CD14-positive monocyte (primary cell): Measurements from ENCODE around the gene TMCC3. TPM values are rescaled to one million over a fixed set of nuclear protein-coding genes. Genes with fewer than 3 reads are reported as not detected.

ENCODE experiments used
- DNase-seq, 3 donors: peaks; one replicate each; pipeline ENCODE4 v3.0.0-alpha.2; 2011 to 2022
- H2AFZ ChIP-seq: 2 replicates; pipeline ENCODE4 v1.6.0; 2012; ENCODE audit warnings: mild to moderate bottlenecking, low read depth, low read length, inconsistent platforms; ENCODE audit not compliant: insufficient read depth, poor library complexity, severe bottlenecking
- H3K27ac ChIP-seq, 2 donors: 1 replicate in 1 of 2; 2 replicates in 1 of 2; pipeline ENCODE4 v1.5.1; 2012 to 2013; ENCODE audit warnings: low read length in 2 of 2, control low read depth in 1 of 2, inconsistent platforms in 1 of 2, low read depth in 1 of 2, mild to moderate bottlenecking in 1 of 2
- H3K27me3 ChIP-seq, 2 donors: one replicate each; pipeline versions ENCODE4 v1.6.0 to v1.6.1; 2011 to 2013; ENCODE audit warnings: low read length in 2 of 2; ENCODE audit not compliant: control insufficient read depth in 2 of 2, insufficient read depth in 2 of 2
- H3K36me3 ChIP-seq, 2 donors: replicated peaks in 1 of 2; 1 replicate in 1 of 2; 2 replicates in 1 of 2; pipeline versions ENCODE4 v1.5.1 to v1.6.1; 2012 to 2013; ENCODE audit warnings: low read length in 2 of 2, control low read depth in 1 of 2, inconsistent platforms in 1 of 2, mild to moderate bottlenecking in 1 of 2; ENCODE audit not compliant: insufficient read depth in 2 of 2, control insufficient read depth in 1 of 2
- H3K4me1 ChIP-seq, 2 donors: 1 replicate in 1 of 2; 2 replicates in 1 of 2; pipeline versions ENCODE4 v1.5.1 to v1.6.1; 2012 to 2013; ENCODE audit warnings: low read length in 2 of 2, control low read depth in 1 of 2, inconsistent platforms in 1 of 2, mild to moderate bottlenecking in 1 of 2, moderate library complexity in 1 of 2; ENCODE audit not compliant: insufficient read depth in 2 of 2, control insufficient read depth in 1 of 2
- H3K4me2 ChIP-seq: replicated peaks from 2 replicates; pipeline ENCODE3; 2012; ENCODE audit warnings: low read length, moderate library complexity, mild to moderate bottlenecking; ENCODE audit not compliant: poor library complexity, severe bottlenecking; ENCODE audit errors: extremely low read depth
- H3K4me3 ChIP-seq, 3 experiments: fragments of 200-600 bp in 1 of 3; sonication (generic) in 1 of 3; replicated peaks in 1 of 3; 1 replicate in 2 of 3; 2 replicates in 1 of 3; pipeline ENCODE4 v1.5.1; 2011 to 2013; ENCODE audit warnings: low read length in 3 of 3, mild to moderate bottlenecking in 3 of 3, control low read depth in 2 of 3, low read depth in 2 of 3, inconsistent platforms in 1 of 3, moderate library complexity in 1 of 3
- H3K79me2 ChIP-seq: 2 replicates; pipeline ENCODE4 v1.6.0; 2012; ENCODE audit warnings: mild to moderate bottlenecking, control low read depth, inconsistent platforms, low read length, moderate library complexity; ENCODE audit not compliant: insufficient read depth
- H3K9ac ChIP-seq: 2 replicates; pipeline ENCODE4 v1.6.0; 2017; ENCODE audit warnings: low read length, mild to moderate bottlenecking; ENCODE audit not compliant: insufficient read depth, poor library complexity, severe bottlenecking
- H3K9me3 ChIP-seq, 2 donors: replicated peaks in 1 of 2; 1 replicate in 1 of 2; 2 replicates in 1 of 2; pipeline versions ENCODE4 v1.5.1 to v1.6.1; 2012 to 2013; ENCODE audit warnings: low read length in 2 of 2, control low read depth in 1 of 2; ENCODE audit not compliant: control insufficient read depth in 1 of 2, insufficient read depth in 1 of 2
- H4K20me1 ChIP-seq: 2 replicates; pipeline ENCODE4 v1.6.0; 2012; ENCODE audit warnings: mild to moderate bottlenecking, low read length, control low read depth, moderate library complexity; ENCODE audit not compliant: insufficient read depth
- H3K27ac Mint-ChIP-seq, 7 donors: one replicate each; pipeline ENCODE4 v1.8.0; 2020; ENCODE audit warnings: mild to moderate bottlenecking in 7 of 7, mixed read lengths in 7 of 7, moderate library complexity in 6 of 7, inconsistent platforms in 2 of 7
- H3K27me3 Mint-ChIP-seq, 3 donors: one replicate each; pipeline ENCODE4 v1.8.0; 2021 to 2022; ENCODE audit warnings: low read depth in 3 of 3, mild to moderate bottlenecking in 3 of 3, mixed read lengths in 3 of 3, moderate library complexity in 3 of 3, inconsistent platforms in 1 of 3
- H3K36me3 Mint-ChIP-seq, 2 donors: one replicate each; pipeline ENCODE4 v1.8.0; 2020; ENCODE audit warnings: mixed read lengths in 2 of 2, inconsistent platforms in 1 of 2, mild to moderate bottlenecking in 1 of 2
- H3K4me1 Mint-ChIP-seq: one replicate; pipeline ENCODE4 v1.8.0; 2020; ENCODE audit warnings: mild to moderate bottlenecking, mixed read lengths
- H3K4me3 Mint-ChIP-seq, 2 donors: one replicate each; pipeline ENCODE4 v1.8.0; 2020; ENCODE audit warnings: mild to moderate bottlenecking in 2 of 2, mixed read lengths in 2 of 2, moderate library complexity in 1 of 2
- H3K9me3 Mint-ChIP-seq, 7 donors: one replicate each; pipeline ENCODE4 v1.8.0; 2020 to 2022; ENCODE audit warnings: mixed read lengths in 7 of 7, mild to moderate bottlenecking in 6 of 7, moderate library complexity in 6 of 7, inconsistent platforms in 2 of 7
- WGBS: methylation state at CpG from one replicate; pipeline ENCODE4 v1.1.5; 2013; ENCODE audit warnings: missing lambda C conversion rate; ENCODE audit not compliant: insufficient coverage; 5-methylcytosine and 5-hydroxymethylcytosine counted together
- intact Hi-C, 2 donors: fragments of 100-400 bp; cut with micrococcal nuclease; formaldehyde crosslinking; loops; one replicate each; pipeline versions ENCODE4 v1.15.0 to v1.15.1; 2023
- polyA plus RNA-seq, 3 donors: library from polyadenylated mRNA; depleted of rRNA in 1 of 3; unstranded in 2 of 3; stranded (reverse) in 1 of 3; fragments of 300-500 nt in 2 of 3; fragments of >200 nt in 1 of 3; fragmentation: Illumina TruSeq in 2 of 3; gene quantifications; 1 replicate in 2 of 3; 2 replicates in 1 of 3; pipeline ENCODE4 v1.2.3, GENCODE V29; 2012 to 2021
- TF ChIP-seq, protein P1 (sequence below): fragments of 200-600 bp; IDR thresholded peaks from one replicate; pipeline ENCODE4 v1.8.0; 2022; ENCODE audit warnings: antibody characterized with exemption, mild to moderate bottlenecking

The TMCC3 gene
- polyA plus RNA-seq, 3 donors, result 3.4 to 14.7 (median 7.1) TPM

- Histone ChIP-seq H3K4me2 (no peak overlapping the region), H3K9ac (no peak overlapping the region), H3K27ac (no peak overlapping the region), H3K4me3 (no peak overlapping the region), H3K4me1 (no peaks in the 10 kb centered on the region), H4K20me1 (peaks cover 7% of the 10 kb centered on the region), H3K27me3 (no peaks in the 10 kb centered on the region), H3K36me3 (no peaks in the 10 kb centered on the region), H3K9me3 (peaks cover 0 to 3% of the 10 kb centered on the region in 2 donors), H2AFZ (no peak overlapping the region), H3K79me2 (no peaks in the 10 kb centered on the region)
- Mint-ChIP-seq H3K36me3 (no peaks in the 10 kb centered on the region), H3K27me3 (peaks cover 3 to 13% (median 4%) of the 10 kb centered on the region in 3 donors), H3K27ac (no peak overlapping the region), H3K4me3 (no peak overlapping the region), H3K4me1 (no peaks in the 10 kb centered on the region), H3K9me3 (peaks cover 3 to 20% (median 10%) of the 10 kb centered on the region in 7 donors)
- TF ChIP-seq, protein P1, sequence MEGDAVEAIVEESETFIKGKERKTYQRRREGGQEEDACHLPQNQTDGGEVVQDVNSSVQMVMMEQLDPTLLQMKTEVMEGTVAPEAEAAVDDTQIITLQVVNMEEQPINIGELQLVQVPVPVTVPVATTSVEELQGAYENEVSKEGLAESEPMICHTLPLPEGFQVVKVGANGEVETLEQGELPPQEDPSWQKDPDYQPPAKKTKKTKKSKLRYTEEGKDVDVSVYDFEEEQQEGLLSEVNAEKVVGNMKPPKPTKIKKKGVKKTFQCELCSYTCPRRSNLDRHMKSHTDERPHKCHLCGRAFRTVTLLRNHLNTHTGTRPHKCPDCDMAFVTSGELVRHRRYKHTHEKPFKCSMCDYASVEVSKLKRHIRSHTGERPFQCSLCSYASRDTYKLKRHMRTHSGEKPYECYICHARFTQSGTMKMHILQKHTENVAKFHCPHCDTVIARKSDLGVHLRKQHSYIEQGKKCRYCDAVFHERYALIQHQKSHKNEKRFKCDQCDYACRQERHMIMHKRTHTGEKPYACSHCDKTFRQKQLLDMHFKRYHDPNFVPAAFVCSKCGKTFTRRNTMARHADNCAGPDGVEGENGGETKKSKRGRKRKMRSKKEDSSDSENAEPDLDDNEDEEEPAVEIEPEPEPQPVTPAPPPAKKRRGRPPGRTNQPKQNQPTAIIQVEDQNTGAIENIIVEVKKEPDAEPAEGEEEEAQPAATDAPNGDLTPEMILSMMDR, result no peak
- 80% methylated on average over 1 of the region's 3 CpGs for WGBS
- intact Hi-C loops, result loop anchor here in 1 of 2 donors (5.0 kb wide), 2 partner anchors 38 to 123 kb away; no protein-coding TSS in a partner anchor
- no peak for DNase-seq
Observed at GRCh38 chr12:94604366-94604698, 46.0 kb downstream of the TMCC3 start.

DNA sequence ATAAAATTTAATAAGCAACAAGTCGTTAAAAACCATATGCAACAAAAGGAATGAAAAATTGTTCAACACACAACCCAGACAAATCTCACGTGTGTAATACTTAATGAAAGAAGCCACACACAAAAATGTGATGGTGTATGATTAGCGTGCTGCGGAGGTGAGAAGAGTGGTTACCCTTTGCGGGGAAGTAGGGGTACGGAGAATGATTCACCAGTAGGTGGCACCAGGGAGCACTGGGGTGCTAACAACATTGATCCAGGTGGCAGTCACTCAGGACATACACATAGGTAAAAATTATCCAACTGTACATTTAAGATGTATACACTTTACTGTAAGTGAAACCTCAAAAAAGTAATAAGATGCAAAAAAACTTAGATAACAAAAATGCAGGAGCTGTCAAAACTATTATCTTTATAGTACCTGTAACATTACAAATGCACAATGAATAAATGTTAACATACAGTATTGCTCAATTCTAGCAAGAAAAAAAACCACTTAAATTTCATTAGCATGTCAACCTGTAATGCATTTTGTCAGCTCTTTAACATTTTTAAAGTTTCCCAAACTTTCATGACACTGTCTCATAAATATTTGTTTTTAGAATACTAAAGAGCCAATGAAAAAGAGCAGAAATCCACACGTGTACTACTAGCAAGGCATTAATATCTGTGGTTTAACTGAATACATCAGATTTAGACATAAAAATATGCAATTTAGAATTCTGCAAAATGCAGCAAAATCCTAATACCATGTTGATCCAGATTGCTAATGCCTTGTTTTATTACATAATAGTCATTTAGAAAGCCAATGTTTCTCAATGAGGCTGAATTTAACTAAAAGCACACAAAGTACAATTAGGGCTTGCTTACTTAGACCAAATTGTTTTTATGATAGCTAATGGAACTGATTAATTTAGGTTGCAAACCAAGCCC is 46.7 kb downstream of the TMCC3 start:
- Histone ChIP-seq H3K9ac (no peak overlapping the region), H3K9me3 (peaks cover 0 to 3% of the 10 kb centered on the region in 2 donors), H3K27me3 (no peaks in the 10 kb centered on the region), H3K4me3 (no peak overlapping the region), H3K79me2 (no peaks in the 10 kb centered on the region), H3K27ac (no peak overlapping the region), H3K4me2 (no peak overlapping the region), H2AFZ (no peak overlapping the region), H3K4me1 (no peaks in the 10 kb centered on the region), H3K36me3 (no peaks in the 10 kb centered on the region), H4K20me1 (peaks cover 13% of the 10 kb centered on the region)
- H3K36me3 Mint-ChIP-seq, result no peaks in the 10 kb centered on the region
- H3K27ac Mint-ChIP-seq, result no peak overlapping the region
- intact Hi-C loops, result loop anchor here in 1 of 2 donors (5.0 kb wide), 2 partner anchors 39 to 124 kb away; no protein-coding TSS in a partner anchor
- peaks cover 2 to 13% (median 3%) of the 10 kb centered on the region in 3 donors for H3K27me3 Mint-ChIP-seq
- no peak overlapping the region for H3K4me3 Mint-ChIP-seq
- H3K4me1 Mint-ChIP-seq, result no peaks in the 10 kb centered on the region
- peaks cover 3 to 16% (median 10%) of the 10 kb centered on the region in 7 donors for H3K9me3 Mint-ChIP-seq
- no CpG with 5 or more reads among the region's 7 CpGs for WGBS
- DNase-seq, result peak; percentile 18 to 54 (median 51)
- TF ChIP-seq, protein P1, result peak; percentile 82
